Spleen (tissue), 7 donors: ENCODE results near the gene VIPR1.

ENCODE experiments used
- CTCF ChIP-seq, 11 experiments: fragments of 200-600 bp in 7 of 11; fragments of 450-650 bp in 4 of 11; sonication (generic) in 4 of 11; IDR thresholded peaks in 8 of 11; conservative IDR thresholded peaks in 3 of 11; 1 replicate in 7 of 11; 2 replicates in 4 of 11; pipeline versions ENCODE4 v1.4.0 to v1.8.0; 2016 to 2021; ENCODE audit warnings: antibody characterized with exemption in 11 of 11, inconsistent platforms in 4 of 11, mild to moderate bottlenecking in 1 of 11
- POLR2A ChIP-seq, 3 donors: fragments of 450-650 bp; IDR thresholded peaks; one replicate each; pipeline ENCODE4 v1.5.1; 2017; ENCODE audit warnings: antibody characterized with exemption in 3 of 3, mild to moderate bottlenecking in 1 of 3
- POLR2AphosphoS5 ChIP-seq, 3 donors: sonication (generic); formaldehyde crosslinking; IDR thresholded peaks; one replicate each; pipeline ENCODE4 v1.5.1; 2017; ENCODE audit warnings: antibody characterized with exemption in 3 of 3
- donor health status: DM: no; HTN: no; CAD: no; lungs with moderate emphysema.
- donor health status: DM: no; HTN: no; CAD: no.
- donor health status: DM: no; HTN: no; CAD: no.

- no peak for TF ChIP-seq POLR2A (IDR thresholded peaks at IDR 0.05)
- TF ChIP-seq CTCF (IDR thresholded peaks at IDR 0.05 in 8 of 11, conservative IDR thresholded peaks at IDR 0.05 in 3 of 11) = no peak
- no peak for TF ChIP-seq POLR2AphosphoS5 (IDR thresholded peaks at IDR 0.05)
Measured at GRCh38 chr3:42508562-42508961, 6.1 kb downstream of the VIPR1 start.
